Neuronal stem cell (in vitro differentiated cells): ENCODE data around the gene RAB1A.
"Not testable (repeated sequence)": the region's sequence is repeated elsewhere in the genome, so short reads cannot be mapped to it uniquely, and the experiment has no call there.

ENCODE experiments used
- DNase-seq: peaks from one replicate; pipeline ENCODE4 v3.0.0-alpha.2; 2013; ENCODE audit warnings: low spot score
- H2AFZ ChIP-seq: one replicate; pipeline ENCODE4 v1.6.1; 2013; ENCODE audit warnings: mild to moderate bottlenecking, low read length, inconsistent platforms
- H2AK5ac ChIP-seq: 2 replicates; pipeline ENCODE4 v1.6.1; 2013; ENCODE audit warnings: low read depth, mild to moderate bottlenecking, inconsistent platforms, low read length, moderate library complexity, mixed read lengths
- H2BK120ac ChIP-seq: 2 replicates; pipeline ENCODE4 v1.6.1; 2013; ENCODE audit warnings: low read depth, mild to moderate bottlenecking, inconsistent platforms, low read length, moderate library complexity, mixed read lengths
- H2BK12ac ChIP-seq: one replicate; pipeline ENCODE4 v1.6.1; 2013; ENCODE audit warnings: low read length, inconsistent platforms
- H2BK15ac ChIP-seq: 2 replicates; pipeline ENCODE4 v1.6.1; 2013; ENCODE audit warnings: mild to moderate bottlenecking, low read length, inconsistent platforms, mixed read lengths
- H2BK5ac ChIP-seq: one replicate; pipeline ENCODE4 v1.6.1; 2013; ENCODE audit warnings: inconsistent platforms, mild to moderate bottlenecking, low read length, moderate library complexity
- H3K14ac ChIP-seq: one replicate; pipeline ENCODE4 v1.6.1; 2013; ENCODE audit warnings: low read length, inconsistent platforms
- H3K18ac ChIP-seq: 2 replicates; pipeline ENCODE4 v1.6.1; 2013; ENCODE audit warnings: low read length, inconsistent platforms
- H3K23ac ChIP-seq: 2 replicates; pipeline ENCODE4 v1.6.1; 2013; ENCODE audit warnings: low read depth, mild to moderate bottlenecking, mixed read lengths, low read length, inconsistent platforms; ENCODE audit not compliant: poor library complexity
- H3K27ac ChIP-seq: replicated peaks from 3 replicates; pipeline ENCODE4 v1.5.1; 2013; ENCODE audit warnings: low read length, inconsistent platforms
- H3K27me3 ChIP-seq, 3 experiments: 2 replicates each; pipeline ENCODE4 v1.6.1; 2013; ENCODE audit warnings: low read length in 3 of 3, mild to moderate bottlenecking in 2 of 3, inconsistent platforms in 1 of 3, low read depth in 1 of 3, mixed read lengths in 1 of 3, moderate library complexity in 1 of 3; ENCODE audit not compliant: control insufficient read depth in 3 of 3, insufficient read depth in 3 of 3
- H3K36me3 ChIP-seq, 2 donors: replicated peaks in 1 of 2; 2 replicates each; pipeline ENCODE4 v1.6.1; 2013; ENCODE audit warnings: low read length in 2 of 2; ENCODE audit not compliant: control insufficient read depth in 2 of 2, insufficient read depth in 2 of 2
- H3K4ac ChIP-seq: 2 replicates; pipeline ENCODE4 v1.6.1; 2013; ENCODE audit warnings: inconsistent platforms, mild to moderate bottlenecking, low read length, moderate library complexity
- H3K4me1 ChIP-seq, 2 donors: 1 replicate in 1 of 2; 2 replicates in 1 of 2; pipeline ENCODE4 v1.6.1; 2013; ENCODE audit warnings: low read length in 2 of 2, low read depth in 1 of 2; ENCODE audit not compliant: control insufficient read depth in 2 of 2, insufficient read depth in 1 of 2
- H3K4me2 ChIP-seq: one replicate; pipeline ENCODE4 v1.6.1; 2013; ENCODE audit warnings: mild to moderate bottlenecking, low read length, inconsistent platforms; ENCODE audit not compliant: insufficient read depth, poor library complexity, severe bottlenecking
- H3K4me3 ChIP-seq, 2 donors: 2 replicates each; pipeline ENCODE4 v1.5.1; 2013; ENCODE audit warnings: low read length in 2 of 2, mild to moderate bottlenecking in 2 of 2, inconsistent platforms in 1 of 2, moderate library complexity in 1 of 2
- H3K79me1 ChIP-seq: one replicate; pipeline ENCODE4 v1.6.1; 2013; ENCODE audit warnings: low read depth, mild to moderate bottlenecking, inconsistent platforms, low read length, moderate library complexity
- H3K9ac ChIP-seq: one replicate; pipeline ENCODE4 v1.6.1; 2013; ENCODE audit warnings: mild to moderate bottlenecking, low read depth, low read length, inconsistent platforms; ENCODE audit not compliant: poor library complexity
- H3K9me3 ChIP-seq, 2 donors: replicated peaks in 1 of 2; 2 replicates each; pipeline versions ENCODE3 to v1.6.1; 2013; ENCODE audit warnings: low read length in 2 of 2, mild to moderate bottlenecking in 2 of 2, inconsistent platforms in 1 of 2, low read depth in 1 of 2, mixed read lengths in 1 of 2, moderate library complexity in 1 of 2; ENCODE audit not compliant: control insufficient read depth in 2 of 2, insufficient read depth in 1 of 2
- H4K8ac ChIP-seq: one replicate; pipeline ENCODE4 v1.6.1; 2013; ENCODE audit warnings: low read depth, mild to moderate bottlenecking, inconsistent platforms, low read length, moderate library complexity
- H4K91ac ChIP-seq: one replicate; pipeline ENCODE4 v1.6.1; 2013; ENCODE audit warnings: low read length, low read depth, mild to moderate bottlenecking, inconsistent platforms; ENCODE audit not compliant: poor library complexity
- WGBS, 2 donors: extraction: QIAGEN DNeasy Blood & Tissue Kit; methylation state at CpG; one replicate each; pipeline ENCODE4 v1.1.7; 2013; ENCODE audit warnings: missing lambda C conversion rate in 2 of 2, mixed read lengths in 1 of 2; ENCODE audit not compliant: insufficient read length in 2 of 2, insufficient replicate concordance in 1 of 2; ENCODE audit errors: extremely low coverage in 2 of 2; 5-methylcytosine and 5-hydroxymethylcytosine counted together

RAB1A gene

GRCh38 chr2:65132930-65133329 is 3.0 kb upstream of the RAB1A start:
- H3K27ac ChIP-seq, H3K4me1 ChIP-seq, DNase-seq, H2BK120ac ChIP-seq, H3K23ac ChIP-seq, H3K9ac ChIP-seq, H2BK15ac ChIP-seq, H4K91ac ChIP-seq, H3K36me3 ChIP-seq, H3K27me3 ChIP-seq, H3K18ac ChIP-seq, H3K79me1 ChIP-seq, H3K14ac ChIP-seq, H4K8ac ChIP-seq, H3K9me3 ChIP-seq, H2BK12ac ChIP-seq, H3K4me2 ChIP-seq, H2AK5ac ChIP-seq, H3K4ac ChIP-seq, H2BK5ac ChIP-seq, H3K4me3 ChIP-seq, H2AFZ ChIP-seq: not testable (repeated sequence)
- no CpG with 5 or more reads among the region's 15 CpGs for WGBS, 2 donors

GRCh38 chr2:65130664-65131175 is 814 bp upstream of the RAB1A start:
- H2BK12ac ChIP-seq = no peak overlapping the region
- peak overlapping the region; percentile 87 for H2AFZ ChIP-seq
- no peak for DNase-seq
- H2AK5ac ChIP-seq = no peak overlapping the region
- H3K27me3 ChIP-seq = no peaks in the 10 kb centered on the region
- no peak overlapping the region for H2BK120ac ChIP-seq
- WGBS, 2 donors = no CpG with 5 or more reads among the region's 19 CpGs
- no peak overlapping the region for H3K23ac ChIP-seq
- peak overlapping the region; percentile 49 to 85 for H3K4me3 ChIP-seq
- peak overlapping the region; percentile 91 for H3K27ac ChIP-seq
- no peaks in the 10 kb centered on the region for H3K36me3 ChIP-seq
- H3K14ac ChIP-seq = no peak overlapping the region
- H3K9ac ChIP-seq = peak overlapping the region; percentile 72
- peak overlapping the region; percentile 70 for H3K18ac ChIP-seq
- no peak overlapping the region for H2BK5ac ChIP-seq
- H4K8ac ChIP-seq = no peak overlapping the region
- peaks cover 4 to 6% of the 10 kb centered on the region in 2 donors for H3K4me1 ChIP-seq
- H3K9me3 ChIP-seq = no peaks in the 10 kb centered on the region
- H3K4ac ChIP-seq = no peak overlapping the region
- H4K91ac ChIP-seq = no peak overlapping the region
- H3K4me2 ChIP-seq = peak overlapping the region; percentile 48
- H3K79me1 ChIP-seq = peaks cover 3% of the 10 kb centered on the region
- no peak overlapping the region for H2BK15ac ChIP-seq

GRCh38 chr2:65129286-65129825 is 550 bp downstream of the RAB1A start:
- no peak for DNase-seq
- peak overlapping the region; percentile 57 for H2AK5ac ChIP-seq
- peak overlapping the region; percentile 98 for H3K18ac ChIP-seq
- H4K91ac ChIP-seq = no peak overlapping the region
- no peak overlapping the region for H3K4ac ChIP-seq
- peak overlapping the region; percentile 93 for H2BK5ac ChIP-seq
- peak overlapping the region; percentile 95 for H2AFZ ChIP-seq
- H3K4me1 ChIP-seq = peaks cover 4 to 6% of the 10 kb centered on the region in 2 donors
- H3K4me3 ChIP-seq = peak overlapping the region; percentile 62 to 97
- no peak overlapping the region for H2BK12ac ChIP-seq
- H4K8ac ChIP-seq = peak overlapping the region; percentile 50
- no peaks in the 10 kb centered on the region for H3K27me3 ChIP-seq
- peak overlapping the region; percentile 100 for H3K14ac ChIP-seq
- H3K27ac ChIP-seq = peak overlapping the region; percentile 92
- H3K79me1 ChIP-seq = peaks cover 3% of the 10 kb centered on the region
- no peak overlapping the region for H2BK15ac ChIP-seq
- H3K36me3 ChIP-seq = no peaks in the 10 kb centered on the region
- H3K9me3 ChIP-seq = no peaks in the 10 kb centered on the region
- no CpG with 5 or more reads among the region's 29 CpGs for WGBS, 2 donors
- peak overlapping the region; percentile 98 for H3K23ac ChIP-seq
- no peak overlapping the region for H2BK120ac ChIP-seq
- H3K9ac ChIP-seq = peak overlapping the region; percentile 99
- peak overlapping the region; percentile 50 for H3K4me2 ChIP-seq

GRCh38 chr2:65128297-65129190 is 1.4 kb downstream of the RAB1A start:
- no peak overlapping the region for H3K18ac ChIP-seq
- peak overlapping the region; percentile 57 to 62 for H3K4me3 ChIP-seq
- H3K23ac ChIP-seq = no peak overlapping the region
- no peak overlapping the region for H2BK12ac ChIP-seq
- H3K27ac ChIP-seq = no peak overlapping the region
- no peak overlapping the region for H2BK15ac ChIP-seq
- H3K4me1 ChIP-seq = peaks cover 4 to 6% of the 10 kb centered on the region in 2 donors
- no CpG with 5 or more reads among the region's 8 CpGs for WGBS, 2 donors
- peak overlapping the region; percentile 38 for H3K4me2 ChIP-seq
- no peak overlapping the region for H3K9ac ChIP-seq
- no peak overlapping the region for H3K4ac ChIP-seq
- H3K36me3 ChIP-seq = peaks cover 0 to under 1% of the 10 kb centered on the region in 2 donors
- H3K79me1 ChIP-seq = peaks cover 3% of the 10 kb centered on the region
- no peak overlapping the region for H2AK5ac ChIP-seq
- H2BK5ac ChIP-seq = no peak overlapping the region
- peaks cover 0 to 3% of the 10 kb centered on the region in 2 donors for H3K9me3 ChIP-seq
- H2AFZ ChIP-seq = no peak overlapping the region
- H4K91ac ChIP-seq = no peak overlapping the region
- DNase-seq = no peak
- H3K27me3 ChIP-seq = no peaks in the 10 kb centered on the region
- H3K14ac ChIP-seq = no peak overlapping the region
- no peak overlapping the region for H2BK120ac ChIP-seq
- H4K8ac ChIP-seq = no peak overlapping the region
